H9 (cell line): ENCODE measurements around the gene STT3A. TPM values are rescaled to one million over a fixed set of nuclear protein-coding genes. Genes with fewer than 3 reads are reported as not detected.
"Not testable (repeated sequence)": the region's sequence is repeated elsewhere in the genome, so short reads cannot be mapped to it uniquely, and the experiment has no call there.

ENCODE experiments used
- DNase-seq: peaks from one replicate; pipeline ENCODE4 v3.0.0-alpha.2; 2017
- H2AFZ ChIP-seq: one replicate; pipeline ENCODE4 v1.6.1; 2013; ENCODE audit warnings: mild to moderate bottlenecking, low read length, control low read depth, moderate library complexity
- H2AK5ac ChIP-seq: 2 replicates; pipeline ENCODE4 v1.6.1; 2013; ENCODE audit warnings: low read length, control low read depth, mixed read lengths; ENCODE audit not compliant: insufficient read length
- H2BK120ac ChIP-seq: one replicate; pipeline ENCODE4 v1.6.1; 2013; ENCODE audit warnings: low read depth, mild to moderate bottlenecking, low read length, control low read depth, inconsistent platforms; ENCODE audit not compliant: poor library complexity, severe bottlenecking
- H2BK12ac ChIP-seq: 2 replicates; pipeline ENCODE4 v1.6.1; 2013; ENCODE audit warnings: low read length, control low read depth, mixed read lengths, low read depth; ENCODE audit not compliant: insufficient read length
- H2BK15ac ChIP-seq: 2 replicates; pipeline ENCODE4 v1.6.1; 2013; ENCODE audit warnings: low read depth, low read length, control low read depth
- H2BK20ac ChIP-seq: one replicate; pipeline ENCODE4 v1.6.1; 2013; ENCODE audit warnings: low read depth, mild to moderate bottlenecking, low read length, control low read depth, inconsistent platforms; ENCODE audit not compliant: poor library complexity, severe bottlenecking
- H2BK5ac ChIP-seq: 2 replicates; pipeline ENCODE4 v1.6.1; 2013; ENCODE audit warnings: low read length, control low read depth, mixed read lengths; ENCODE audit not compliant: insufficient read length
- H3K14ac ChIP-seq: 2 replicates; pipeline ENCODE4 v1.6.1; 2013; ENCODE audit warnings: low read length, control low read depth; ENCODE audit not compliant: insufficient read depth
- H3K18ac ChIP-seq: 2 replicates; pipeline ENCODE4 v1.6.1; 2013; ENCODE audit warnings: low read depth, mild to moderate bottlenecking, mixed read lengths, low read length, control low read depth; ENCODE audit not compliant: insufficient read length
- H3K23ac ChIP-seq: 2 replicates; pipeline ENCODE4 v1.6.1; 2013; ENCODE audit warnings: low read length, control low read depth, mixed read lengths, low read depth; ENCODE audit not compliant: insufficient read length
- H3K23me2 ChIP-seq: 2 replicates; pipeline ENCODE4 v1.6.1; 2013; ENCODE audit warnings: low read depth, mild to moderate bottlenecking, mixed read lengths, low read length, control low read depth; ENCODE audit not compliant: insufficient read length, poor library complexity, severe bottlenecking
- H3K27ac ChIP-seq: 2 replicates; pipeline ENCODE4 v1.5.1; 2013; ENCODE audit warnings: low read length, control low read depth, mixed read lengths, low read depth; ENCODE audit not compliant: insufficient read length
- H3K27me3 ChIP-seq: 2 replicates; pipeline ENCODE4 v1.6.1; 2013; ENCODE audit warnings: low read length, control low read depth, inconsistent platforms; ENCODE audit not compliant: insufficient read depth
- H3K4ac ChIP-seq: 2 replicates; pipeline ENCODE4 v1.6.1; 2013; ENCODE audit warnings: low read depth, mild to moderate bottlenecking, control low read depth, inconsistent platforms, low read length, moderate library complexity
- H3K4me1 ChIP-seq: 2 replicates; pipeline ENCODE4 v1.6.1; 2013; ENCODE audit warnings: low read length, control low read depth, inconsistent platforms; ENCODE audit not compliant: insufficient read depth
- H3K4me2 ChIP-seq: 2 replicates; pipeline ENCODE4 v1.6.1; 2013; ENCODE audit warnings: low read length, control low read depth, mixed read lengths; ENCODE audit not compliant: insufficient read length, insufficient read depth
- H3K56ac ChIP-seq: 2 replicates; pipeline ENCODE4 v1.6.1; 2013; ENCODE audit warnings: low read depth, mild to moderate bottlenecking, mixed read lengths, low read length, control low read depth; ENCODE audit not compliant: insufficient read length
- H3K79me1 ChIP-seq: 2 replicates; pipeline ENCODE4 v1.6.1; 2013; ENCODE audit warnings: low read depth, mild to moderate bottlenecking, moderate library complexity, low read length, control low read depth, inconsistent platforms; ENCODE audit not compliant: insufficient read depth, poor library complexity, severe bottlenecking
- H3K79me2 ChIP-seq: 2 replicates; pipeline ENCODE4 v1.6.1; 2013; ENCODE audit warnings: low read length, control low read depth, inconsistent platforms; ENCODE audit not compliant: insufficient read depth
- H3K9ac ChIP-seq: 2 replicates; pipeline ENCODE4 v1.6.1; 2013; ENCODE audit warnings: low read length, control low read depth, mixed read lengths; ENCODE audit not compliant: insufficient read length; ENCODE audit errors: extremely low read depth
- H3K9me3 ChIP-seq: one replicate; pipeline ENCODE4 v1.6.1; 2013; ENCODE audit warnings: low read depth, low read length, inconsistent platforms; ENCODE audit not compliant: control insufficient read depth
- H3T11ph ChIP-seq: one replicate; pipeline ENCODE4 v1.6.1; 2013; ENCODE audit warnings: mild to moderate bottlenecking, low read length, control low read depth, inconsistent platforms
- H4K20me1 ChIP-seq: one replicate; pipeline ENCODE4 v1.6.1; 2013; ENCODE audit not compliant: control insufficient read depth, insufficient read length, insufficient read depth
- H4K5ac ChIP-seq: 2 replicates; pipeline ENCODE4 v1.6.1; 2013; ENCODE audit warnings: low read depth, mild to moderate bottlenecking, mixed read lengths, low read length, control low read depth; ENCODE audit not compliant: insufficient read length
- H4K8ac ChIP-seq: replicated peaks from 2 replicates; pipeline ENCODE4 v1.6.1; 2013; ENCODE audit warnings: low read length, control low read depth, mixed read lengths, low read depth; ENCODE audit not compliant: insufficient read length
- H4K91ac ChIP-seq: 2 replicates; pipeline ENCODE4 v1.6.1; 2013; ENCODE audit warnings: low read depth, mild to moderate bottlenecking, moderate library complexity, mixed read lengths, low read length, control low read depth; ENCODE audit not compliant: insufficient read length
- H3K27ac Mint-ChIP-seq, 3 experiments: 2 replicates in 2 of 3; 3 replicates in 1 of 3; pipeline ENCODE4 v1.8.0; 2020 to 2021; ENCODE audit warnings: mixed read lengths in 3 of 3, mild to moderate bottlenecking in 1 of 3, moderate library complexity in 1 of 3
- H3K27me3 Mint-ChIP-seq: 2 replicates; pipeline ENCODE4 v1.8.0; 2021; ENCODE audit warnings: low read depth, mild to moderate bottlenecking, moderate library complexity, mixed read lengths
- H3K36me3 Mint-ChIP-seq, 3 experiments: 2 replicates in 2 of 3; 3 replicates in 1 of 3; pipeline ENCODE4 v1.8.0; 2020 to 2021; ENCODE audit warnings: low read depth in 3 of 3, mixed read lengths in 3 of 3; ENCODE audit not compliant: insufficient read depth in 1 of 3
- H3K4me1 Mint-ChIP-seq, 2 experiments: 2 replicates each; pipeline ENCODE4 v1.8.0; 2020; ENCODE audit warnings: mixed read lengths in 2 of 2
- H3K4me3 Mint-ChIP-seq, 2 experiments: 2 replicates in 1 of 2; 3 replicates in 1 of 2; pipeline ENCODE4 v1.8.0; 2020 to 2021; ENCODE audit warnings: mild to moderate bottlenecking in 2 of 2, mixed read lengths in 2 of 2, moderate library complexity in 1 of 2
- H3K9me3 Mint-ChIP-seq, 2 experiments: 2 replicates in 1 of 2; 3 replicates in 1 of 2; pipeline ENCODE4 v1.8.0; 2020; ENCODE audit warnings: mild to moderate bottlenecking in 2 of 2, mixed read lengths in 2 of 2, moderate library complexity in 1 of 2
- WGBS: extraction: QIAGEN DNeasy Blood & Tissue Kit; methylation state at CpG from one replicate; pipeline ENCODE4 v1.1.7; 2013; ENCODE audit warnings: missing lambda C conversion rate, low lambda C conversion rate, mixed read lengths; ENCODE audit not compliant: insufficient read length; ENCODE audit errors: extremely low coverage; 5-methylcytosine and 5-hydroxymethylcytosine counted together
- total RNA-seq: library from RNA; stranded (reverse); gene quantifications from 2 replicates; pipeline ENCODE4 v1.2.1, GENCODE V29; 2021
- TF ChIP-seq, protein P1 (sequence below): fragments of 200-600 bp; sonication (generic); conservative IDR thresholded peaks from 3 replicates; pipeline ENCODE4 v1.8.0; 2021; ENCODE audit warnings: antibody characterized with exemption, mild to moderate bottlenecking

The STT3A gene
- total RNA-seq, 1 experiment from 2014 or later: 128 TPM

GRCh38 chr11:125572916-125573315 is 19.7 kb upstream of the STT3A start:
- H2AFZ ChIP-seq: no peak overlapping the region
- H2AK5ac ChIP-seq: no peak overlapping the region
- H3K4me1 Mint-ChIP-seq: peaks cover 13% of the 10 kb centered on the region in 2 experiments
- no peak overlapping the region for H3K4me2 ChIP-seq
- H2BK120ac ChIP-seq: no peak overlapping the region
- WGBS: no CpG with 5 or more reads among the region's 5 CpGs
- H3K9ac ChIP-seq: no peak overlapping the region
- no peaks in the 10 kb centered on the region; the same call in 1 of the 2 replicates for H3K79me2 ChIP-seq
- H3K4me1 ChIP-seq: no peaks in the 10 kb centered on the region
- no peaks in the 10 kb centered on the region for H3K9me3 ChIP-seq
- no peak overlapping the region for H4K8ac ChIP-seq
- TF ChIP-seq, protein P1, sequence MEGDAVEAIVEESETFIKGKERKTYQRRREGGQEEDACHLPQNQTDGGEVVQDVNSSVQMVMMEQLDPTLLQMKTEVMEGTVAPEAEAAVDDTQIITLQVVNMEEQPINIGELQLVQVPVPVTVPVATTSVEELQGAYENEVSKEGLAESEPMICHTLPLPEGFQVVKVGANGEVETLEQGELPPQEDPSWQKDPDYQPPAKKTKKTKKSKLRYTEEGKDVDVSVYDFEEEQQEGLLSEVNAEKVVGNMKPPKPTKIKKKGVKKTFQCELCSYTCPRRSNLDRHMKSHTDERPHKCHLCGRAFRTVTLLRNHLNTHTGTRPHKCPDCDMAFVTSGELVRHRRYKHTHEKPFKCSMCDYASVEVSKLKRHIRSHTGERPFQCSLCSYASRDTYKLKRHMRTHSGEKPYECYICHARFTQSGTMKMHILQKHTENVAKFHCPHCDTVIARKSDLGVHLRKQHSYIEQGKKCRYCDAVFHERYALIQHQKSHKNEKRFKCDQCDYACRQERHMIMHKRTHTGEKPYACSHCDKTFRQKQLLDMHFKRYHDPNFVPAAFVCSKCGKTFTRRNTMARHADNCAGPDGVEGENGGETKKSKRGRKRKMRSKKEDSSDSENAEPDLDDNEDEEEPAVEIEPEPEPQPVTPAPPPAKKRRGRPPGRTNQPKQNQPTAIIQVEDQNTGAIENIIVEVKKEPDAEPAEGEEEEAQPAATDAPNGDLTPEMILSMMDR: no peak
- H3K9me3 Mint-ChIP-seq: no peaks in the 10 kb centered on the region
- no peak overlapping the region for H3K27ac ChIP-seq
- H3K14ac ChIP-seq: no peak overlapping the region
- H3K27me3 ChIP-seq: no peaks in the 10 kb centered on the region
- H3K4me3 Mint-ChIP-seq: no peak overlapping the region
- no peaks in the 10 kb centered on the region for H3K23me2 ChIP-seq
- no peak overlapping the region for H2BK12ac ChIP-seq
- H2BK5ac ChIP-seq: no peak overlapping the region
- H3K27ac Mint-ChIP-seq: no peak overlapping the region
- H3K27me3 Mint-ChIP-seq: no peaks in the 10 kb centered on the region
- H4K20me1 ChIP-seq: no peaks in the 10 kb centered on the region
- H3K36me3 Mint-ChIP-seq: peaks cover 26 to 52% (median 43%) of the 10 kb centered on the region in 3 experiments; a peak in 6 of 7 replicates
- no peak overlapping the region for H3K4ac ChIP-seq
- H4K91ac ChIP-seq: no peak overlapping the region
- no peak overlapping the region for H3K56ac ChIP-seq
- no peak overlapping the region for H3T11ph ChIP-seq
- no peak overlapping the region for H4K5ac ChIP-seq
- DNase-seq: no peak
- no peak overlapping the region for H3K18ac ChIP-seq
- no peak overlapping the region for H2BK15ac ChIP-seq
- no peak overlapping the region for H3K23ac ChIP-seq
- H3K79me1 ChIP-seq: peaks cover 4% of the 10 kb centered on the region
- H2BK20ac ChIP-seq: no peak overlapping the region

- H4K5ac ChIP-seq, H2AK5ac ChIP-seq, H3K4me1 ChIP-seq, H2BK12ac ChIP-seq, H2AFZ ChIP-seq, H3K9ac ChIP-seq, H2BK20ac ChIP-seq, H2BK15ac ChIP-seq, H3K27ac ChIP-seq, H3K27ac Mint-ChIP-seq, H4K20me1 ChIP-seq, DNase-seq, H2BK120ac ChIP-seq, H3T11ph ChIP-seq, H3K14ac ChIP-seq, H3K4ac ChIP-seq, H3K23me2 ChIP-seq, H4K91ac ChIP-seq, H3K79me2 ChIP-seq, H3K27me3 Mint-ChIP-seq, H3K79me1 ChIP-seq, H3K9me3 Mint-ChIP-seq, H3K27me3 ChIP-seq, H3K23ac ChIP-seq, H3K4me2 ChIP-seq, H4K8ac ChIP-seq, H3K18ac ChIP-seq, H3K4me1 Mint-ChIP-seq, H3K4me3 Mint-ChIP-seq, H2BK5ac ChIP-seq, H3K9me3 ChIP-seq, H3K56ac ChIP-seq: not testable (repeated sequence)
- WGBS: no CpG with 5 or more reads among the region's 14 CpGs
- H3K36me3 Mint-ChIP-seq: peaks cover 41 to 81% (median 76%) of the 10 kb centered on the region in 3 experiments; a peak in 6 of 7 replicates
These were observed 15.5 kb upstream of the STT3A start for GRCh38 chr11:125577181-125577580.
